ENCODE results near the gene TACC3. TPM values are rescaled to one million over a fixed set of nuclear protein-coding genes. Genes with fewer than 3 reads are reported as not detected.

Gene TACC3
- total RNA-seq, 5 donors from 2014 or later (not counting 1 experiment from before 2014, with no cell fraction given): 100 to 138 (median 127) TPM

GRCh38 chr4:1758306-1759121, 37.2 kb downstream of the TACC3 start:
- 88% methylated on average over 26 of the region's 27 CpGs for WGBS (ENCODE audit: insufficient coverage)
- H3K9me3 Mint-ChIP-seq: no peaks in the 10 kb centered on the region
- Histone ChIP-seq H3K4me3 (ENCODE audit: control insufficient read depth in 1 of 2, extremely low read depth in 1 of 2, low read length in 1 of 2) (no peak overlapping the region), H3K27me3 (replicated peaks in 1 of 2; ENCODE audit: control insufficient read depth in 2 of 2, extremely low read depth in 1 of 2, insufficient read depth in 2 of 2, low read length in 1 of 2) (peaks cover 0 to 23% of the 10 kb centered on the region in 2 experiments), H3K36me3 (ENCODE audit: control insufficient read depth in 2 of 2, extremely low read depth in 1 of 2, insufficient read depth in 1 of 2, low read length in 1 of 2) (no peaks in the 10 kb centered on the region), H3K9me3 (no peaks in the 10 kb centered on the region), H3K4me1 (ENCODE audit: control insufficient read depth in 1 of 2, extremely low read depth in 1 of 2, insufficient read depth in 2 of 2, low read length in 2 of 2) (peaks cover 0 to 7% of the 10 kb centered on the region in 2 experiments), H3K27ac (ENCODE audit: low read length) (no peak overlapping the region)
- peaks cover 0 to 4% (median 0%) of the 10 kb centered on the region in 3 donors for H3K4me1 Mint-ChIP-seq
- H3K36me3 Mint-ChIP-seq: no peaks in the 10 kb centered on the region
- ChIA-PET CTCF (no interaction called here), POLR2A (no interaction called here)
- H3K27ac Mint-ChIP-seq: no peak overlapping the region
- ATAC-seq (replicated peaks in 1 of 4): no peak
- peaks cover 3 to 5% of the 10 kb centered on the region in 2 donors for H3K27me3 Mint-ChIP-seq
- DNase-seq: no peak
- H3K4me3 Mint-ChIP-seq: no peak overlapping the region

DNA sequence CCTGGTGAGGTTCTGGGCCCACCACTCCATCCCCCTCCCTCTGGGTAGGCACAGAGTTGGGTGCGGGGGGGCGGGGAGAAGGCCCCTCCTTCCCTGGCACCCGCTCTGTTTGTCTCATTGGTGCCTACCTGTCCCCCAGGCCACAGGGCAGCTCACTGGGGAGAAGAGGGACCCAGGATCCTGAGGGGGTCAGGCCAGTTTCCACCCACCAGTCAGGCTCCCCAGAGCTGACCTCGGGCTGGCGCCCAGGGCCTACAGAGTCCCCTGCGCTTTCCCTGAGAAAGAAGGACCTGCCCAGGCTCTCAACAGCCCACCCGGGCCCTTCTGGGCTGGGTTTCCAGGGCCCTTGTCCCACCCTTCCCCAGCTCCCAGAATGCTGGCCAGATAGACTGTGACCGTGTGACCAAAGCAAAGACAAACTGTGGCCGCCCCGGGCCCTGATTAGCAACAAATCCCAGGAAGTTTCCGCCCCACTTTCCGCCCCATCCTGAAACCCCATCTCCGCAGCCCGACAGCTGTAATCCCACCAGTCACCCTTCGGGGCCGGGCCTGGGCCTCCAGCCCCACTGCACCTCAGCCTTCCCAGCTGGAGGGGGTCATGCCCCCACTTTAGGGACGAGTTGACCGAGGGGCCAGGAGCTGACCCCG, 38.0 kb downstream of the TACC3 start:
- Histone ChIP-seq H3K9me3 (no peaks in the 10 kb centered on the region), H3K4me1 (ENCODE audit: control insufficient read depth in 1 of 2, extremely low read depth in 1 of 2, insufficient read depth in 2 of 2, low read length in 2 of 2) (peaks cover 0 to 5% of the 10 kb centered on the region in 2 experiments), H3K4me3 (ENCODE audit: control insufficient read depth in 1 of 2, extremely low read depth in 1 of 2, low read length in 1 of 2) (no peak overlapping the region), H3K27me3 (replicated peaks in 1 of 2; ENCODE audit: control insufficient read depth in 2 of 2, extremely low read depth in 1 of 2, insufficient read depth in 2 of 2, low read length in 1 of 2) (peaks cover 0 to 24% of the 10 kb centered on the region in 2 experiments), H3K36me3 (ENCODE audit: control insufficient read depth in 2 of 2, extremely low read depth in 1 of 2, insufficient read depth in 1 of 2, low read length in 1 of 2) (no peaks in the 10 kb centered on the region), H3K27ac (ENCODE audit: low read length) (no peak overlapping the region)
- WGBS (ENCODE audit: insufficient coverage): 94% methylated on average over 13 of the region's 19 CpGs
- CTCF ChIA-PET: no interaction called here
- H3K27me3 Mint-ChIP-seq: peaks cover 3 to 9% of the 10 kb centered on the region in 2 donors
- POLR2A ChIA-PET: no interaction called here
- no peak overlapping the region for H3K4me3 Mint-ChIP-seq
- DNase-seq (no peak), ATAC-seq (replicated peaks in 1 of 4) (no peak)
- no peaks in the 10 kb centered on the region for H3K9me3 Mint-ChIP-seq
- H3K36me3 Mint-ChIP-seq: no peaks in the 10 kb centered on the region
- H3K27ac Mint-ChIP-seq: no peak overlapping the region
- peaks cover 0 to 4% (median 0%) of the 10 kb centered on the region in 3 donors for H3K4me1 Mint-ChIP-seq

- no peak for DNase-seq
- CTCF ChIA-PET: no interaction called here
- no peak overlapping the region for H3K4me3 Mint-ChIP-seq
- no peaks in the 10 kb centered on the region for H3K9me3 Mint-ChIP-seq
- Histone ChIP-seq H3K27ac (ENCODE audit: low read length) (no peak overlapping the region), H3K4me1 (ENCODE audit: control insufficient read depth in 1 of 2, extremely low read depth in 1 of 2, insufficient read depth in 2 of 2, low read length in 2 of 2) (peaks cover 0 to 5% of the 10 kb centered on the region in 2 experiments), H3K9me3 (no peaks in the 10 kb centered on the region), H3K27me3 (replicated peaks in 1 of 2; ENCODE audit: control insufficient read depth in 2 of 2, extremely low read depth in 1 of 2, insufficient read depth in 2 of 2, low read length in 1 of 2) (peaks cover 0 to 29% of the 10 kb centered on the region in 2 experiments), H3K4me3 (ENCODE audit: control insufficient read depth in 1 of 2, extremely low read depth in 1 of 2, low read length in 1 of 2) (no peak overlapping the region), H3K36me3 (ENCODE audit: control insufficient read depth in 2 of 2, extremely low read depth in 1 of 2, insufficient read depth in 1 of 2, low read length in 1 of 2) (no peaks in the 10 kb centered on the region)
- no peaks in the 10 kb centered on the region for H3K36me3 Mint-ChIP-seq
- no CpG with 5 or more reads among the region's 13 CpGs for WGBS (ENCODE audit: insufficient coverage)
- POLR2A ChIA-PET: no interaction called here
- peaks cover 3 to 13% of the 10 kb centered on the region in 2 donors for H3K27me3 Mint-ChIP-seq
- peak in 1 of 4 experiments; percentile 35 for ATAC-seq (replicated peaks in 1 of 4)
- H3K27ac Mint-ChIP-seq: no peak overlapping the region
- H3K4me1 Mint-ChIP-seq: peaks cover 0 to 4% (median 0%) of the 10 kb centered on the region in 3 donors
Measured at GRCh38 chr4:1759818-1760223, 38.5 kb downstream of the TACC3 start.

- H3K27ac Mint-ChIP-seq: no peak overlapping the region
- no peak overlapping the region for H3K4me3 ChIP-seq (ENCODE audit: control insufficient read depth in 1 of 2, extremely low read depth in 1 of 2, low read length in 1 of 2)
- peaks cover 0 to 4% (median 0%) of the 10 kb centered on the region in 3 donors for H3K4me1 Mint-ChIP-seq
- H3K36me3 Mint-ChIP-seq: no peaks in the 10 kb centered on the region
- H3K9me3 ChIP-seq: no peaks in the 10 kb centered on the region
- no peak overlapping the region for H3K4me3 Mint-ChIP-seq
- H3K36me3 ChIP-seq (ENCODE audit: control insufficient read depth in 2 of 2, extremely low read depth in 1 of 2, insufficient read depth in 1 of 2, low read length in 1 of 2): no peaks in the 10 kb centered on the region
- no peak overlapping the region for H3K27ac ChIP-seq (ENCODE audit: low read length)
- H3K9me3 Mint-ChIP-seq: no peaks in the 10 kb centered on the region
- POLR2A ChIA-PET: no interaction called here
- ATAC-seq (replicated peaks in 1 of 4): no peak
- CTCF ChIA-PET: no interaction called here
- H3K27me3 ChIP-seq (replicated peaks in 1 of 2; ENCODE audit: control insufficient read depth in 2 of 2, extremely low read depth in 1 of 2, insufficient read depth in 2 of 2, low read length in 1 of 2): peaks cover 0 to 37% of the 10 kb centered on the region in 2 experiments
- peaks cover 6 to 20% of the 10 kb centered on the region in 2 donors for H3K27me3 Mint-ChIP-seq
- 89% methylated on average over 21 of the region's 25 CpGs for WGBS (ENCODE audit: insufficient coverage)
- peaks cover 0 to 5% of the 10 kb centered on the region in 2 experiments for H3K4me1 ChIP-seq (ENCODE audit: control insufficient read depth in 1 of 2, extremely low read depth in 1 of 2, insufficient read depth in 2 of 2, low read length in 2 of 2)
- DNase-seq: no peak
Measured at GRCh38 chr4:1760521-1761071, 39.3 kb downstream of the TACC3 start.

GRCh38 chr4:1761130-1761689, 39.9 kb downstream of the TACC3 start:
- CTCF ChIA-PET: no interaction called here
- no peak for ATAC-seq (replicated peaks in 1 of 4)
- 96% methylated on average over 8 of the region's 32 CpGs for WGBS (ENCODE audit: insufficient coverage)

DNA sequence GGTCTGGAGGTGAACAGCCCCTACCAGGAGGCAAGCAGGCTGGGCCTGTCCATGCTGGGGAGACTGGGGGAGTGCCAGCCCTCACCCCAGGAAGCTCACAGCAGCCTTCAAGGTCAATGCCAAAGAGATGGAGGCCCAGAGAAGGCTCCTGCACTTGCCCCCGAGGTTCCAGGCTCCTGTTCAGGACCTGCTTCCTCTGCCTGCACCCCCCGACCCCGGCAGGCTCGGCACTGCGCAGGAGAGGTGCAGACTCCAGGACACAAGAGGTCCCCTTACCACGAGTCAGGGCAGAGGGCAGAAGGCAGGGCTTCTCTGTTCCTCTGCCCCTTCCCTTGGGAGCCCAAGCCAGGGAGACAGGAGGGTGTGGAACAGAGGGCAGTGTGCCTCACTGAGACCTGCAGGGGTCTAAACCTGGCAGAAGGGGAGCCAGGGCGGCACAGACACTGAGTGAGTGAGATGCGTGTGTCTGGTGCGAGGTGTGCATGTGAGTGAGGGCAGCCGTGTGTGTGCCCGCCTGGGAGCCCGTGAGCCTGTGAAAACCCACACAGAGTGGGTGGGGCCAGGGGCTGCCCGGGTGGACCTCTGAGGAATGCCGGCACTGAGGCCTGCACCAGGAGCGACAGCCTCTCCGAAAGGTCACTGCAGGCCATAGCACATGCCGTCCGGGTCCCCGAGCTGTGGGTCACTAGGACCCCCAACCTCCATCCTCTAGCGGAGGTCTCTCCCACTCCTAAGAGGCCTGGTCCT, 41.1 kb downstream of the TACC3 start:
- Mint-ChIP-seq H3K27ac (no peak overlapping the region), H3K4me1 (peaks cover 0 to 4% (median 0%) of the 10 kb centered on the region in 3 donors), H3K27me3 (peaks cover 7 to 20% of the 10 kb centered on the region in 2 donors), H3K4me3 (no peak overlapping the region), H3K36me3 (no peaks in the 10 kb centered on the region), H3K9me3 (no peaks in the 10 kb centered on the region)
- Histone ChIP-seq H3K4me1 (ENCODE audit: control insufficient read depth in 1 of 2, extremely low read depth in 1 of 2, insufficient read depth in 2 of 2, low read length in 2 of 2) (peaks cover 0 to 11% of the 10 kb centered on the region in 2 experiments), H3K27me3 (replicated peaks in 1 of 2; ENCODE audit: control insufficient read depth in 2 of 2, extremely low read depth in 1 of 2, insufficient read depth in 2 of 2, low read length in 1 of 2) (peaks cover 0 to 49% of the 10 kb centered on the region in 2 experiments), H3K9me3 (no peaks in the 10 kb centered on the region), H3K4me3 (ENCODE audit: control insufficient read depth in 1 of 2, extremely low read depth in 1 of 2, low read length in 1 of 2) (no peak overlapping the region), H3K27ac (ENCODE audit: low read length) (no peak overlapping the region), H3K36me3 (ENCODE audit: control insufficient read depth in 2 of 2, extremely low read depth in 1 of 2, insufficient read depth in 1 of 2, low read length in 1 of 2) (no peaks in the 10 kb centered on the region)
- ChIA-PET CTCF (no interaction called here), POLR2A (no interaction called here)
- ATAC-seq (replicated peaks in 1 of 4): no peak
- WGBS (ENCODE audit: insufficient coverage): 73% methylated on average over 18 of the region's 20 CpGs
- no peak for DNase-seq

More at GRCh38 chr4:1761130-1761689, 39.9 kb downstream of the TACC3 start:
- Mint-ChIP-seq H3K36me3 (no peaks in the 10 kb centered on the region), H3K4me1 (peaks cover 0 to 4% (median 0%) of the 10 kb centered on the region in 3 donors), H3K4me3 (no peak overlapping the region), H3K27ac (no peak overlapping the region), H3K27me3 (peaks cover 7 to 20% of the 10 kb centered on the region in 2 donors), H3K9me3 (no peaks in the 10 kb centered on the region)
- Histone ChIP-seq H3K36me3 (ENCODE audit: control insufficient read depth in 2 of 2, extremely low read depth in 1 of 2, insufficient read depth in 1 of 2, low read length in 1 of 2) (no peaks in the 10 kb centered on the region), H3K27ac (ENCODE audit: low read length) (no peak overlapping the region), H3K9me3 (no peaks in the 10 kb centered on the region), H3K4me1 (ENCODE audit: control insufficient read depth in 1 of 2, extremely low read depth in 1 of 2, insufficient read depth in 2 of 2, low read length in 2 of 2) (peaks cover 0 to 5% of the 10 kb centered on the region in 2 experiments), H3K27me3 (replicated peaks in 1 of 2; ENCODE audit: control insufficient read depth in 2 of 2, extremely low read depth in 1 of 2, insufficient read depth in 2 of 2, low read length in 1 of 2) (peaks cover 0 to 43% of the 10 kb centered on the region in 2 experiments), H3K4me3 (ENCODE audit: control insufficient read depth in 1 of 2, extremely low read depth in 1 of 2, low read length in 1 of 2) (no peak overlapping the region)
- POLR2A ChIA-PET: no interaction called here
- no peak for DNase-seq
